Upper lobe of right lung (tissue), 1 donor: Measurements from ENCODE around the gene MED28. TPM values are rescaled to one million over a fixed set of nuclear protein-coding genes. Genes with fewer than 3 reads are reported as not detected.

Experiments
- ATAC-seq: fragments of 200-7000 bp; cut with Tn5 transposase; one replicate; pipeline ENCODE4 v1.9.1; 2020; ENCODE audit warnings: mild to moderate bottlenecking, moderate library complexity
- DNase-seq: peaks from one replicate; pipeline ENCODE4 v3.0.0-alpha.2; 2020
- H3K27ac ChIP-seq: fragments of 200-600 bp; one replicate; pipeline ENCODE4 v1.8.0; 2022
- H3K27me3 ChIP-seq: fragments of 200-600 bp; one replicate; pipeline ENCODE4 v1.8.0; 2022; ENCODE audit warnings: mild to moderate bottlenecking
- H3K36me3 ChIP-seq: fragments of 200-600 bp; one replicate; pipeline ENCODE4 v1.8.0; 2022
- H3K4me1 ChIP-seq: fragments of 200-600 bp; one replicate; pipeline ENCODE4 v1.8.0; 2022
- H3K4me3 ChIP-seq: fragments of 200-600 bp; one replicate; pipeline ENCODE4 v1.8.0; 2022; ENCODE audit warnings: mild to moderate bottlenecking
- H3K9me3 ChIP-seq: fragments of 200-600 bp; one replicate; pipeline ENCODE4 v1.8.0; 2022
- intact Hi-C: fragments of 100-400 bp; cut with DNase I; formaldehyde crosslinking; loops from one replicate; pipeline ENCODE4 v1.11.0; 2022
- total RNA-seq: library from RNA; stranded (reverse); fragmentation: NEBNext Ultra II Directional; extraction: Animal tissue kit (Norgen Biotek cat#: 25700); gene quantifications from one replicate; pipeline ENCODE4 v1.2.1, GENCODE V29; 2021
- TF ChIP-seq, protein P1 (sequence below): fragments of 200-600 bp; IDR thresholded peaks from one replicate; pipeline ENCODE4 v1.8.0; 2022; ENCODE audit warnings: antibody characterized with exemption
- donor health status: DM: no; HTN: yes; CAD: no; lungs with severe emphysema.

The MED28 gene
- total RNA-seq, 1 donor from 2014 or later: 50.0 TPM

DNA sequence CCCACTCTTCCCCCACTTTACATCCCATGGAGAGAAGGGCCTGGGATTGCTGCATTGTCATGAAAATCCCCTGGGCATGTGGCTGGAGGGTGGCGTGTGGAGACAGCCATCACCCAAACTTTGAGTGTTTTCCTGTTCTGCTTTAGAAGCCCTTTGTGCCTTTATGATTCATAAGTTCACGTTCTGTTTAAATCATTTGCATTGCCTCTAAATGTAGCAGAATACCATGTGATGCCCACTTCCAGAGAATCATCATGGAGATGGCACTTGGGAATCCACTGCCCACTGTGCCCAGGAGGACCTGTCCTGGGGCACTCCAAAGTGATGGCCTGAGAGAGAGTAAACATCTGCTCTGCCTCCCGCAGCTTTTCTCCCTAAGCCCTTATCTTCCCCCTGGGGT is 52.8 kb downstream of the MED28 start:
- Histone ChIP-seq H3K4me1 (no peaks in the 10 kb centered on the region), H3K9me3 (no peaks in the 10 kb centered on the region), H3K27ac (no peak overlapping the region), H3K36me3 (no peaks in the 10 kb centered on the region), H3K27me3 (no peaks in the 10 kb centered on the region), H3K4me3 (no peak overlapping the region)
- intact Hi-C loops: no loop called here
- DNase-seq: no peak
- TF ChIP-seq, protein P1, sequence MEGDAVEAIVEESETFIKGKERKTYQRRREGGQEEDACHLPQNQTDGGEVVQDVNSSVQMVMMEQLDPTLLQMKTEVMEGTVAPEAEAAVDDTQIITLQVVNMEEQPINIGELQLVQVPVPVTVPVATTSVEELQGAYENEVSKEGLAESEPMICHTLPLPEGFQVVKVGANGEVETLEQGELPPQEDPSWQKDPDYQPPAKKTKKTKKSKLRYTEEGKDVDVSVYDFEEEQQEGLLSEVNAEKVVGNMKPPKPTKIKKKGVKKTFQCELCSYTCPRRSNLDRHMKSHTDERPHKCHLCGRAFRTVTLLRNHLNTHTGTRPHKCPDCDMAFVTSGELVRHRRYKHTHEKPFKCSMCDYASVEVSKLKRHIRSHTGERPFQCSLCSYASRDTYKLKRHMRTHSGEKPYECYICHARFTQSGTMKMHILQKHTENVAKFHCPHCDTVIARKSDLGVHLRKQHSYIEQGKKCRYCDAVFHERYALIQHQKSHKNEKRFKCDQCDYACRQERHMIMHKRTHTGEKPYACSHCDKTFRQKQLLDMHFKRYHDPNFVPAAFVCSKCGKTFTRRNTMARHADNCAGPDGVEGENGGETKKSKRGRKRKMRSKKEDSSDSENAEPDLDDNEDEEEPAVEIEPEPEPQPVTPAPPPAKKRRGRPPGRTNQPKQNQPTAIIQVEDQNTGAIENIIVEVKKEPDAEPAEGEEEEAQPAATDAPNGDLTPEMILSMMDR: no peak
- no peak for ATAC-seq

- no peak for DNase-seq
- TF ChIP-seq, protein P1: no peak
- no peak overlapping the region for H3K4me3 ChIP-seq
Measured at GRCh38 chr4:17667653-17668201, 53.3 kb downstream of the MED28 start.

GRCh38 chr4:17670423-17670822 is 56.0 kb downstream of the MED28 start:
- intact Hi-C loops: no loop called here
- DNase-seq: no peak
- Histone ChIP-seq H3K9me3 (no peaks in the 10 kb centered on the region), H3K4me3 (no peak overlapping the region), H3K4me1 (no peaks in the 10 kb centered on the region), H3K27ac (no peak overlapping the region), H3K27me3 (no peaks in the 10 kb centered on the region), H3K36me3 (no peaks in the 10 kb centered on the region)
- TF ChIP-seq, protein P1: no peak
- ATAC-seq: no peak

More at GRCh38 chr4:17667653-17668201, 53.3 kb downstream of the MED28 start:
- ATAC-seq: no peak
- Histone ChIP-seq H3K36me3 (no peaks in the 10 kb centered on the region), H3K9me3 (no peaks in the 10 kb centered on the region), H3K4me1 (no peaks in the 10 kb centered on the region), H3K27me3 (no peaks in the 10 kb centered on the region), H3K27ac (no peak overlapping the region)
- intact Hi-C loops: no loop called here

DNA sequence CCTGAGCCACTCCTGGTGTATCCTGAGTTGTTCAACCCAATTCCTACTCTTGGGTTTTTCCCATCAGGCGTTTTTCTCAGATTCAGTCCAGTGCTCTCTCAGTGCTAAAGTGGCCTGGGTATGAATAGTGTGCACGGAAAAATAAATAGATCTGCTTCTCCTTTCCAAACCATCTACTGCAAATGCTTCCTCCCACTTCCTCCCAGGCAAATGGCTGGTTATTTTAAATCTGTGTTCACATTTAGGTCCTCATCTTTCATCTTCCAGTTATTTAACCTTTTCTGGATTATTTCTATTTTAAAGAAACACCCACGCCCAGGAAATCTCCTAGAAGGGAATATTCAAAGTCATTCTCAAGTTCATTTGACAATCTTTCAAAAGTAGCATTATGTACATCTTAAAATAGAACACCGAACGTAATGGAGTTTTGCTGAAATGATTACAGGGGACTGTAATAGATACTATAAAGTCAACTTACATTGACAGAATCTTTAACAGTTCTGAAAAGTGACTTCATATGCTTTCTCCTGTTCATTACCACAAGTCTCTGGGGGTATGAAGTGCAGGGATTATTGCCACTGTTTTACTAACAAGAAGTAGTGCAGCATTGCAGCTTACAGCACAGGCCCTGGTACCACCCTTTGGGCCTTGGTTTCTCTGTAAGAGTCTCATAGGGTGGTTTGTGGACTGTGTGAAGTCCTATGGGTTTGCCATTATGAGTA is 66.3 kb downstream of the MED28 start:
- H3K36me3 ChIP-seq: no peaks in the 10 kb centered on the region
- no peaks in the 10 kb centered on the region for H3K27me3 ChIP-seq
- DNase-seq (no peak), ATAC-seq (no peak)
- TF ChIP-seq, protein P1: no peak
- H3K27ac ChIP-seq: no peak overlapping the region
- H3K4me1 ChIP-seq: no peaks in the 10 kb centered on the region
- no peaks in the 10 kb centered on the region for H3K9me3 ChIP-seq
- intact Hi-C loops: no loop called here
- no peak overlapping the region for H3K4me3 ChIP-seq

- TF ChIP-seq, protein P1: no peak
- H3K9me3 ChIP-seq: no peaks in the 10 kb centered on the region
- no peaks in the 10 kb centered on the region for H3K27me3 ChIP-seq
- no peak overlapping the region for H3K27ac ChIP-seq
- ATAC-seq (peak; percentile 36), DNase-seq (no peak)
- H3K4me3 ChIP-seq: no peak overlapping the region
- intact Hi-C loops: no loop called here
- no peaks in the 10 kb centered on the region for H3K36me3 ChIP-seq
- H3K4me1 ChIP-seq: no peaks in the 10 kb centered on the region
Measured at GRCh38 chr4:17681281-17682221, 67.1 kb downstream of the MED28 start.
